T-helper 2 cell (primary cell): ENCODE data around the gene DCK.
"Not testable (repeated sequence)": the region's sequence is repeated elsewhere in the genome, so short reads cannot be mapped to it uniquely, and the experiment has no call there.

Experiments used
- DNase-seq, 5 experiments: peaks; one replicate each; pipeline versions ENCODE4 v3.0.0 to v3.0.0-alpha.2; 2012 to 2022
- total RNA-seq, 2 donors: gene quantifications; one replicate each; lab custom pipeline; 2026; lab: John Stamatoyannopoulos, UW

DCK gene
- 21.5 to 38.3 reads per million in 2 donors for total RNA-seq

GRCh38 chr4:70993181-70994068, at the start of gene DCK:
DCK (plus strand) TSS chr4:70993649; CDS start chr4:70993836, 187 bp downstream.
- peak; percentile 68 to 94 (median 78) for DNase-seq

GRCh38 chr4:70945046-70945445, 48.4 kb upstream of the DCK start:
- DNase-seq = no peak

DNA sequence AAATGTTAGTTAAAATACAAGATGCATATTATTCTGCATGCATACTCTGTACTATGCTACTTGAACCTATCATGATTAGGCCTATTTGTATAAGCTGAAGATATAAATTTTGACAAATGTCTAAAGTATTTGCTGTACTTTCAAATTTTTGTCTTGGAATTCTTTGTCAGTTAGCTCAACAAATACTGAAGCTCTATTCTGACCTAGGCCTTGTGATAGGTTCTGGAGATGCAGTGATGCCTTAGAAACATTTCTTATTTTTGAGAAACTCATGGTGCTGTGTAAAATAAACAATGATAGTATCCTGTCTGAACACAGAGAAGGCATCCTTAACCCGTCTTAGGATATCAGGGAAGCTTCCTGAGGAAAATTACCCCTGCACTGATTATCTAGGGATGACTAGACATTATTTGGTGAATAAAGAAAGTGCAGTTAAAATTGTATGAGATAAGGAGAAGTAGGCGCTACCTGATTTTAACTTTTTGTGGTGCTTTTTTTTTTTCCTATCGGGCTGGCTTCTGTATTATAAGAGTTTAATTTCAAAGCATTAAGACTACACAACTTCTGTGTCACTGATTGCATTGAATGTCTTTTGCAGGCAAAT, 47.9 kb upstream of the DCK start:
- DNase-seq = no peak

DNA sequence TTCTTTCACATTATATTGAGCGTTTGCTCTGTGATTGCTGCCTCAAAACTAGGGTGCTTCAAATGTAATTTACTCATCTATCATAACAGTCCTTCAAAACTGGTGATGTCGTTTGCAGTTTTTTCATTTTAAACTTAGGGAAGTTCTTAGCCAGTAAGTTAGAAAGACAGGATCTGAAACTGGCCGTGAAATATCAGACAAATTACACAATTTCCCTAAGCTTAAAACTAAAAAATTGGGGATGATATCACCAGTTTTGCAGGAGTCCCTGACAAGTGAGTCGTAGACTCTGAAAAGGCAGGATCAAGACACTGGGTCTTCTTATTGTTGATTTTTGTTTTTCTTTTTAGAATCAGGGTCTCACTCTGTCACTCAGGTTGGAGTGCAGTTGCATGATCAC, 46.5 kb upstream of the DCK start:
- DNase-seq = no peak

- no peak for DNase-seq
Observed at GRCh38 chr4:70948665-70949260, 44.7 kb upstream of the DCK start.

DNA sequence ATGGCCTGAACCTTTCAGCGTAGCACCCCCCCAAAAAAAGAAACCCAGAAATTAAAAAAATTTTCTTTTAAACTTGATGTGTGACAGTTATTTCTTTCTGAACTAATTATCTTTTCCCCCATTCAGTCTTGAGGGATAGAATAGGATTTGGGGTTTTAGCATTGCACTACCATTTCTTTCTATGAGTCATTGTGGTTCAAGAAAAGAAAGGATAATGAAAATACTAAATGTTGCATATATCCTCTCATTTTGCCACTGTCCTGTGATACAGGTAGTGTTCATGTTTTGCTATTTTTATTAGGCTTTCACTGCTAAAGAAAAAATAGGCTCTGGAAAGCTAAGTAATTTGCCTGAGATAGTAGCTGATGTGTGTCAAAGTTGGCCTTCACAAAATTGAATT, 39.4 kb upstream of the DCK start:
- no peak for DNase-seq

GRCh38 chr4:70956549-70957210, 36.8 kb upstream of the DCK start:
- no peak for DNase-seq

DNA sequence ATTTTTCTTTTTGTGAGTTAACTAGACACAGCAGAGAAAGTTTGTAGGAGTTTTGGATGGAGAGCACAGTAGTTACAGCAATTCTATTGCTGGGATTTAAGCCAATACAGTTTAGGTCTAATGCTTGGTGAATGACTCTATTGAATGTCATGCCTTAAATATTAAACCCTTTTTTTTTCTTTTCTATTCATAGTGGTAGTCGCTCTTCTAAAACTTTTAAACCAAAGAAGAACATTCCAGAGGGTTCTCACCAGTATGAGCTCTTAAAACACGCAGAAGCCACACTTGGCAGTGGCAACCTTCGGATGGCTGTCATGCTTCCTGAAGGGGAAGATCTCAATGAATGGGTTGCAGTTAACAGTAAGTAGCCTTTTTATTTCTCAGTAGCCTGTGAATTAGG, 34.8 kb upstream of the DCK start:
- DNase-seq = no peak

- DNase-seq = no peak
Observed at GRCh38 chr4:70969076-70969475, 24.4 kb upstream of the DCK start.

- no peak for DNase-seq
Observed at GRCh38 chr4:70976252-70976651, 17.2 kb upstream of the DCK start.

DNA sequence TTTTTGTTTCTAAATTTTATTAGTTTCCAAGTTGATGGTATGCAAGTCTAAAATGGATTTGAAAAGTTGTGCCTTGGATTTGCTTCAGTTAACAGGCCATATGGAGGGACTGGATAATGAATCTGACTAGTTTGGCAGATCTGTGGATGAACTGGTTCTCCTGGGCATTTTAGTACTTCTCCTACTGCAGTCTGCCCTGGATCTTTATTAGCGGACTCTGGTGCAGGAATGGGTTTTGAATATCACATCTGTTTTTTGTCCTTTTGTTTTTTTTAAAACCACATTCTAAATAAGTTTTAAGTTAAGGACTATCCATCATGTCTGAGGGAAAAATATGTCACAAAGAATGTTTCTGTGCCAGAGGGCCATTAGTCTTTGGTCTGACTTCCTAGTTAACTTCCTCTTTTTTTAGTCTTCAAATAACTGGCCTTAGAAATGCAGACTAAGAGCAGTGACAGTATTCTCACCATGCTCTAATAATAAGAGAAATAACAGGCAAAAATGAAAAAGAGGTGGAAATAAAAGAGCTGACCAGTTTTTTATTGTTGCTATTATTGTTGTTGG, 13.9 kb upstream of the DCK start:
- no peak for DNase-seq

DNA sequence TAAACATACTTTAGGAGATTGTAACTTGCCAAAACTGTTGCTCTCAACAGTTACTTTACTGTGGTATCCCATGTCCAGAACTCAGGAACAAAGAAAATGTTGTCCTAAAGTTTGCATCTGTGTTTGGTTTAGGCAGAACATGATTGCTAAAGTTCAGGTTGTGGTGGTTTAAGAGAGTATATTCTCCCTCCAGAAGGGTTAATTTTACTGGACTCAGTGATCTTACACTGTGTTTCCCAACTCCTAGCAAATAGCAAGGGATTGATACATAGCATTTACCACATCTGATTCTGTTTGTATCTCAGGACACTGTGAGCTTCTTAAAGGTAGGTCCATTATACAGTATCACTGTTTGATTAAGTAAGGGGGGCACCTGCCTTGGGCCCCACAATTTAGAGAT, 13.3 kb upstream of the DCK start:
- DNase-seq = no peak

DNA sequence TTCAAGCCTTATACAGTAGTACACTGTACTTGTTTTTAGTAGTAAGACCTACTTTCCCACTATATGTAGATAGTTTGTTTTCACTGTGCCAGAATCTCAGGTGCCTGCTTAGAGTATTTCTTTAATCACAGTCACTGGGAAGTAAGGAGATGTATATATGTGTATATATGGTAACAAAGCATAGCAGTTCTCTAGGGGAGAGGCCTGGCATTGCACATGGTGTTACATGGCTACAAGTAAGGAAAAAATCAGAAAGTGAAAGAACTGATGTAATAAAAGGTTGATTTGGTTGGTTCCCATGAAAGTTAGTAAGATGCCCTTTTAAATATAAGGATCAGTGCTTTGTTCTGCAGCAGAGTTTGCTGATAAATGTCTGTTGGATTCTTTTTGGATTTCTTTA, 9.3 kb upstream of the DCK start:
- DNase-seq = no peak

DNA sequence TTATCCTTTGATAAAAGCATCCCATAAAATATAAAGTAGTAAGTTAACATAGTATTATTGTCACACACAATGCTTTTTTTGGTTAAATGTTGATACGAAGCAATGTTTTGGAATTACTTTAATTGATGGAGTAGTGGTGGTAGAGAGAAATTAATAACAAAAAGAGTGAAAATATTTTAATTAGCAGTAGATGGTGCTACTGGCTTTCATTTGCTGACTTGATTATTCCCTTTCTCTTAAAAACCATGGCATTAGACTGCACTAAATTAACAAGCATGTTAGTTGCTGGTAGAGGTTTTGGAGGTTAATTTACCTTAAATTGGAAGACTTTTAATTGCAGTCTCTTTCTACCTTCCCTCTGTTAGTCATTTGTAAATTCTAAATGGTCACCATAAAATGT, 8.9 kb upstream of the DCK start:
- DNase-seq = no peak

DNA sequence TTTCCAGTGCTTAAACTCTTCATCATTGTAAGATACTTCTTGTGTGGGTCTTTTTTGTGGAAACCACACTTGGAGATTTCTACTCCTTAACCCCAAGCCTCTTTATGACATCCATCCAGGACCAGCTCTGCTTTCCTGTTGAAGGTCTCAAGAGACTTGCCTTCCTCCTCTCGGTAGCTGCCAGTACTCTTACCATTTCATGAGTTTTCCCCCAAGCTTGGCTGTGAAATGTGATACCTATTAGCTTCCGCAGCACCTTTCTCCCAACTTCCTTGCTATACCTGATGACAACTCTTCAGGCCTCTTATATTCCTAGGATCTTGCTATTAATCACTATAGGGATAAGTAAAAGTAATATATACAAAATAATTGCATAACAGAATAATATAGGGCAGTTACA, 1.9 kb upstream of the DCK start:
- DNase-seq = no peak

- peak in 1 of 5 experiments; percentile 34 for DNase-seq
Observed at GRCh38 chr4:70992391-70992881, 1.0 kb upstream of the DCK start.

DNA sequence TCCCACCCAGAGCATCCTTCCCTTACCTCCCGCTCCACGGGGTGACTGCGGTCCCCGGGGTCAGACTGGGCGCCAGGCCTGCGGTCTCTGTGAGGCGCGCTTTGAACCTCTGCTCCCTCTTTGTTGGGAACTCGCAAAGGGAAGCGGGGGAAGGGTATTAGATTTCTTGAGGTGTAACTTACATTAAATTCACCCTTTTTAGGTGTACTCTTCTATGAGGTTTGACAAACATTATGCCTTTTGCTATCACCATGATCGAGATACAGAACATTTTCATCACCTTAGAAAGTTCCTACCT, 569 bp downstream of the DCK start:
- DNase-seq = no peak

DNA sequence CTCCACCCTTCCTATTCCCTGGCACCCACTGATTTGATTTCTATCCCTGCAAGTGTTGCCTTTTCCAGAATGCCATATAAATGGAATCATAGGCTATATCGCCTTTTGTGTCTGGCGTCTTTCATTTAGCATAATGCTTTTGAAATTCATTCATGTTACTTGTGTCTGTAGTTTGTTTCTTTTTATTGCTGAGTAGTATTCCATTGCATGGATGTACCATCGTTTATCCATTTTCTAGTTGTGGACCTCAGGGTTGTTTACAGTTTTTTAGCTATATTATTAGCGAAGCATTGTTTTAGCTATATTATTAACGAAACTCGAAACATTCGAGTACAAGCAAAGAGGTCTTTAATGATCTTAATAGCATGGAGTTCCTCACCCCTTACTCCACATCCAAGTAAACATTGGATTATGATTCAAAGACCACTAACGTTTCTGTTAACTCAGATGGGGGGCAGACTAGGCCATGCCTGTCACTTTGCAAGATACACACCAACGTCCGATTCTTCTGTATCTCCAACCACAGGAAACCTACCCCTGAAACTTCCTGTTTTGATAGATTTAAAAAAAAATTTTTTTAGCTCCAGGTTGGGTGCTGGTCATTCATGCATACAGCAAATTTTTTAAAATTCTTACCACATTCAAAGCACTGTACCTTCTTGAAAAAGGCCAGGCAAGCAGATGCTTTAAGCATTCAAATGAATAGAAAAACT, 1.1 kb downstream of the DCK start:
- DNase-seq = peak in 1 of 5 experiments; percentile 44

GRCh38 chr4:70996018-70996360, 2.5 kb downstream of the DCK start:
- DNase-seq = peak in 1 of 5 experiments; percentile 73

DNA sequence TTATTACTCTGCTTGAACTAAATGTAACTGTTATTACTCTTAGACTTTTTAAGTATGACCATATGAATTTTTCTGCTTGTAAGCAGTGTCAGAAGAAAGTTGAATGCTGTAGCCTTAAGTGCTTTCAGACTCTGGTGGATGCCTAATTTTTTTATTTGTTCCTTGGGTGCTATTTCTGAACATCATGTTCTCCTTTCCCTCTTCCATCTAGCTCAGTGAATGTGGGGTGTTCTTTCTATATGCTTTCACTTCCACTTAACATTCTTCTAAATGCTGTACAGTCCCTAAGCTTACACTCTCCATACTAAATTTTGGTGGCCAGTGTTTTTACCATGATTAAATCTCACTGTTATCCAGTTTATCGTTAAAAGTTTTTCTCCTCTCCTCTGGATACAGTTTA, 3.6 kb downstream of the DCK start:
- no peak for DNase-seq

DNA sequence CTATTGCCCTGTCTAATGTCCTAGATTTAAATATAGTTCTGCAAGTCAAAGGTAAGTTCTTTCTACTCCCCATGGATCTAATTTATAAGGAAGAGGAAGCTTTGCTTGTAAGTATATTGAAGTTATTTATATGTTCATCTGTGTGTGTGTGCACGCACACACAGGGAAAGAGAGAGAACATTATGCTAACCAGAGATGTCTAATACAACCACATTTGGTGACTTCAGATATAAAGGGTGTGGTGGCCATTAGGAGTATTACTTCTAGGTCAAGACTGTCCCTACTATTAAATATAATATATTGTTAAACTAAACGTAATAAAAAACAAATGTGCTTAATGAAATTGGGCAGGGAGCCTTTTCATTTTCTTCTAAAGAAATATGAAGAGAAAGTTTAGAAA, 4.1 kb downstream of the DCK start:
- no peak for DNase-seq

DNA sequence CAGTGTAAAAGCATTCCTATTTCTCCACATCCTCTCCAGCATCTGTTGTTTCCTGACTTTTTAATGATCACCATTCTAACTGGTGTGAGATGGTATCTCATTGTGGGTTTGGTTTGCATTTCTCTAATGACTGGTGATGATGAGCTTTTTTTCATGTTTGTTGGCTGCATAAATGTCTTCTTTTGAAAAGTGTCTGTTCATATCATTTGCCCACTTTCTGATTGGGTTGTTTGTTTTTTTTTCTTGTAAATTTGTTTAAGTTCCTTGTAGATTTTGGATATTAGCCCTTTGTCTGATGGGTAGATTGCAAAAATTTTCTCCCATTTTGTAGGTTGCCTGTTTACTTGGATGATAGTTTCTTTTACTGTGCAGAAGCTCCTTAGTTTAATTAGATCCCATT, 6.2 kb downstream of the DCK start:
- not testable (repeated sequence) for DNase-seq
